GM19328 (cell line): ENCODE results near the gene KIF26B.

ENCODE experiments used
- ATAC-seq: cut with Tn5 transposase; IDR thresholded peaks from one replicate; pipeline ENCODE4 v1.9.1; 2021; ENCODE audit warnings: mild to moderate bottlenecking, moderate library complexity; ENCODE audit not compliant: unreplicated experiment

Gene KIF26B

GRCh38 chr1:245234217-245235081 lies 79.7 kb downstream of the KIF26B start:
- no peak for ATAC-seq

- no peak for ATAC-seq
These were observed 80.4 kb downstream of the KIF26B start for GRCh38 chr1:245235156-245235555.

- ATAC-seq, result no peak
These were observed 85.9 kb downstream of the KIF26B start for GRCh38 chr1:245240648-245241165.

- no peak for ATAC-seq
These were observed 86.8 kb downstream of the KIF26B start for GRCh38 chr1:245241526-245242130.

- no peak for ATAC-seq
These were observed 88.2 kb downstream of the KIF26B start for GRCh38 chr1:245242989-245243388.

GRCh38 chr1:245245021-245245667 lies 90.4 kb downstream of the KIF26B start:
- no peak for ATAC-seq

GRCh38 chr1:245246433-245246832 lies 91.6 kb downstream of the KIF26B start:
- no peak for ATAC-seq

- ATAC-seq, result no peak
These were observed 92.6 kb downstream of the KIF26B start for GRCh38 chr1:245247356-245247755.

- ATAC-seq, result no peak
These were observed 93.0 kb downstream of the KIF26B start for GRCh38 chr1:245247801-245248200.

GRCh38 chr1:245248231-245248731 lies 93.5 kb downstream of the KIF26B start:
- ATAC-seq, result no peak

- no peak for ATAC-seq
These were observed 101.0 kb downstream of the KIF26B start for GRCh38 chr1:245255783-245256182.

- no peak for ATAC-seq
These were observed 101.7 kb downstream of the KIF26B start for GRCh38 chr1:245256528-245256927.

GRCh38 chr1:245258271-245258920 lies 103.6 kb downstream of the KIF26B start:
- no peak for ATAC-seq

GRCh38 chr1:245260110-245260882 lies 105.5 kb downstream of the KIF26B start:
- ATAC-seq, result no peak

- no peak for ATAC-seq
These were observed 106.1 kb downstream of the KIF26B start for GRCh38 chr1:245260883-245261282.

- ATAC-seq, result no peak
These were observed 107.0 kb downstream of the KIF26B start for GRCh38 chr1:245261786-245262185.

GRCh38 chr1:245263529-245264095 lies 108.8 kb downstream of the KIF26B start:
- no peak for ATAC-seq

- no peak for ATAC-seq
These were observed 109.4 kb downstream of the KIF26B start for GRCh38 chr1:245264226-245264625.

GRCh38 chr1:245266105-245266504 lies 111.3 kb downstream of the KIF26B start:
- ATAC-seq, result no peak

- ATAC-seq, result no peak
These were observed 115.3 kb downstream of the KIF26B start for GRCh38 chr1:245270063-245270462.
